WTC11 (cell line): ENCODE measurements around the gene TTN. TPM values are rescaled to one million over a fixed set of nuclear protein-coding genes. Genes with fewer than 3 reads are reported as not detected.

Experiments
- ATAC-seq: fragments of 200-7000 bp; cut with Tn5 transposase; 2 replicates; pipeline ENCODE4 v1.10.0; 2021; ENCODE audit warnings: mild to moderate bottlenecking, moderate library complexity
- CTCF ChIA-PET: fragments of 300-600 bp; sonication (Branson Sonifier 250); formaldehyde crosslinking; loops from one replicate; lab custom pipeline; 2021; ENCODE audit warnings: antibody characterized with exemption; lab: Charles Lee
- POLR2A ChIA-PET: fragments of 350-600 bp; sonication (Branson Sonifier 250); formaldehyde crosslinking; loops from one replicate; lab custom pipeline; 2021; ENCODE audit warnings: antibody characterized with exemption; lab: Charles Lee
- DNase-seq: peaks from one replicate; pipeline ENCODE4 v3.0.0; 2021; ENCODE audit warnings: low spot score
- H3K27ac Mint-ChIP-seq: 2 replicates; pipeline ENCODE4 v1.8.0; 2021; ENCODE audit warnings: mixed read lengths
- H3K27me3 Mint-ChIP-seq: 2 replicates; pipeline ENCODE4 v1.8.0; 2021; ENCODE audit warnings: low read depth, mild to moderate bottlenecking, moderate library complexity, mixed read lengths
- H3K36me3 Mint-ChIP-seq: 2 replicates; pipeline ENCODE4 v1.8.0; 2021; ENCODE audit warnings: mixed read lengths
- H3K4me1 Mint-ChIP-seq: 2 replicates; pipeline ENCODE4 v1.8.0; 2022; ENCODE audit warnings: mixed read lengths
- H3K4me3 Mint-ChIP-seq: 2 replicates; pipeline ENCODE4 v1.8.0; 2021; ENCODE audit warnings: mild to moderate bottlenecking, moderate library complexity, mixed read lengths
- H3K9me3 Mint-ChIP-seq: 2 replicates; pipeline ENCODE4 v1.8.0; 2021; ENCODE audit warnings: mixed read lengths
- AFF4 ChIP-seq: sonication (generic); formaldehyde crosslinking; IDR thresholded peaks from 2 replicates; pipeline ENCODE4 v1.8.1; 2023; ENCODE audit warnings: mild to moderate bottlenecking, missing genetic modification reagents, borderline replicate concordance
- ELF4 ChIP-seq: sonication (generic); formaldehyde crosslinking; IDR thresholded peaks from 2 replicates; pipeline ENCODE4 v1.8.1; 2022; ENCODE audit warnings: low read depth, mild to moderate bottlenecking, moderate library complexity, missing genetic modification reagents
- FOXP4 ChIP-seq: sonication (generic); formaldehyde crosslinking; IDR thresholded peaks from 2 replicates; pipeline ENCODE4 v1.8.0; 2022; ENCODE audit warnings: mild to moderate bottlenecking, missing genetic modification reagents
- GTF2I ChIP-seq: fragments of 250-450 bp; sonication (Bioruptor Pico); conservative IDR thresholded peaks from 2 replicates; pipeline ENCODE4 v1.4.0; 2021; ENCODE audit warnings: mild to moderate bottlenecking
- KAT7 ChIP-seq: sonication (generic); formaldehyde crosslinking; IDR thresholded peaks from 2 replicates; pipeline ENCODE4 v1.8.1; 2023; ENCODE audit warnings: missing genetic modification reagents, mild to moderate bottlenecking, borderline replicate concordance
- NR3C1 ChIP-seq: sonication (generic); formaldehyde crosslinking; conservative IDR thresholded peaks from 2 replicates; pipeline ENCODE4 v1.8.1; 2023; ENCODE audit warnings: low read depth, mild to moderate bottlenecking, missing genetic modification reagents
- RORB ChIP-seq: fragments of 250-450 bp; sonication (Bioruptor Pico); IDR thresholded peaks from 2 replicates; pipeline ENCODE4 v1.9.0; 2021; ENCODE audit warnings: mild to moderate bottlenecking
- ZNF232 ChIP-seq: sonication (generic); formaldehyde crosslinking; IDR thresholded peaks from 2 replicates; pipeline ENCODE4 v1.8.0; 2022; ENCODE audit warnings: mild to moderate bottlenecking, missing genetic modification reagents
- ZNF396 ChIP-seq: fragments of 250-450 bp; sonication (Bioruptor Pico); IDR thresholded peaks from 2 replicates; pipeline ENCODE4 v1.8.0; 2021; ENCODE audit warnings: mild to moderate bottlenecking, moderate library complexity, borderline replicate concordance
- total RNA-seq: library from RNA; stranded (reverse); gene quantifications from 3 replicates; pipeline ENCODE4 v1.2.3, GENCODE V29; 2021
- TF ChIP-seq, protein P1 (sequence below): sonication (generic); formaldehyde crosslinking; IDR thresholded peaks from 2 replicates; pipeline ENCODE4 v1.8.0; 2023; ENCODE audit warnings: missing genetic modification reagents, mild to moderate bottlenecking, borderline replicate concordance
- TF ChIP-seq, protein P2 (sequence below): fragments of 250-450 bp; sonication (Bioruptor Pico); IDR thresholded peaks from 2 replicates; pipeline ENCODE4 v1.9.0; 2021; ENCODE audit warnings: moderate library complexity, mild to moderate bottlenecking, inconsistent platforms, borderline replicate concordance
- TF ChIP-seq, protein P3 (sequence below): fragments of 250-450 bp; sonication (Bioruptor Pico); IDR thresholded peaks from 2 replicates; pipeline ENCODE4 v1.8.0; 2021; ENCODE audit warnings: mild to moderate bottlenecking

TTN gene
- total RNA-seq, 1 experiment from 2014 or later, result 4.7 TPM

GRCh38 chr2:178498137-178498536, 309.1 kb downstream of the TTN start:
- H3K9me3 Mint-ChIP-seq, result no peaks in the 10 kb centered on the region
- DNase-seq, result no peak
- ChIA-PET CTCF (no interaction called here), POLR2A (no interaction called here)
- TF ChIP-seq, protein P1, sequence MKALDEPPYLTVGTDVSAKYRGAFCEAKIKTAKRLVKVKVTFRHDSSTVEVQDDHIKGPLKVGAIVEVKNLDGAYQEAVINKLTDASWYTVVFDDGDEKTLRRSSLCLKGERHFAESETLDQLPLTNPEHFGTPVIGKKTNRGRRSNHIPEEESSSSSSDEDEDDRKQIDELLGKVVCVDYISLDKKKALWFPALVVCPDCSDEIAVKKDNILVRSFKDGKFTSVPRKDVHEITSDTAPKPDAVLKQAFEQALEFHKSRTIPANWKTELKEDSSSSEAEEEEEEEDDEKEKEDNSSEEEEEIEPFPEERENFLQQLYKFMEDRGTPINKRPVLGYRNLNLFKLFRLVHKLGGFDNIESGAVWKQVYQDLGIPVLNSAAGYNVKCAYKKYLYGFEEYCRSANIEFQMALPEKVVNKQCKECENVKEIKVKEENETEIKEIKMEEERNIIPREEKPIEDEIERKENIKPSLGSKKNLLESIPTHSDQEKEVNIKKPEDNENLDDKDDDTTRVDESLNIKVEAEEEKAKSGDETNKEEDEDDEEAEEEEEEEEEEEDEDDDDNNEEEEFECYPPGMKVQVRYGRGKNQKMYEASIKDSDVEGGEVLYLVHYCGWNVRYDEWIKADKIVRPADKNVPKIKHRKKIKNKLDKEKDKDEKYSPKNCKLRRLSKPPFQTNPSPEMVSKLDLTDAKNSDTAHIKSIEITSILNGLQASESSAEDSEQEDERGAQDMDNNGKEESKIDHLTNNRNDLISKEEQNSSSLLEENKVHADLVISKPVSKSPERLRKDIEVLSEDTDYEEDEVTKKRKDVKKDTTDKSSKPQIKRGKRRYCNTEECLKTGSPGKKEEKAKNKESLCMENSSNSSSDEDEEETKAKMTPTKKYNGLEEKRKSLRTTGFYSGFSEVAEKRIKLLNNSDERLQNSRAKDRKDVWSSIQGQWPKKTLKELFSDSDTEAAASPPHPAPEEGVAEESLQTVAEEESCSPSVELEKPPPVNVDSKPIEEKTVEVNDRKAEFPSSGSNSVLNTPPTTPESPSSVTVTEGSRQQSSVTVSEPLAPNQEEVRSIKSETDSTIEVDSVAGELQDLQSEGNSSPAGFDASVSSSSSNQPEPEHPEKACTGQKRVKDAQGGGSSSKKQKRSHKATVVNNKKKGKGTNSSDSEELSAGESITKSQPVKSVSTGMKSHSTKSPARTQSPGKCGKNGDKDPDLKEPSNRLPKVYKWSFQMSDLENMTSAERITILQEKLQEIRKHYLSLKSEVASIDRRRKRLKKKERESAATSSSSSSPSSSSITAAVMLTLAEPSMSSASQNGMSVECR, result no peak
- TF ChIP-seq, protein P2, sequence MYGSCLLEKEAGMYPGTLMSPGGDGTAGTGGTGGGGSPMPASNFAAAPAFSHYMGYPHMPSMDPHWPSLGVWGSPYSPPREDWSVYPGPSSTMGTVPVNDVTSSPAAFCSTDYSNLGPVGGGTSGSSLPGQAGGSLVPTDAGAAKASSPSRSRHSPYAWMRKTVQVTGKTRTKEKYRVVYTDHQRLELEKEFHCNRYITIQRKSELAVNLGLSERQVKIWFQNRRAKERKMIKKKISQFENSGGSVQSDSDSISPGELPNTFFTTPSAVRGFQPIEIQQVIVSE (CRISPR knock-in tag), result no peak
- no peak for TF ChIP-seq GTF2I (CRISPR knock-in tag)
- no peak for TF ChIP-seq ZNF396 (CRISPR knock-in tag)
- TF ChIP-seq KAT7 (CRISPR knock-in tag), result no peak
- TF ChIP-seq AFF4 (CRISPR knock-in tag), result no peak
- H3K4me1 Mint-ChIP-seq, result 0 out of 2 replicates have a peak, but pooled peaks cover 3% of the 10 kb centered on the region
- no peak for ATAC-seq
- no peak overlapping the region for H3K27ac Mint-ChIP-seq
- peaks cover 46% of the 10 kb centered on the region for H3K36me3 Mint-ChIP-seq
- H3K27me3 Mint-ChIP-seq, result no peaks in the 10 kb centered on the region
- no peak overlapping the region for H3K4me3 Mint-ChIP-seq

- DNase-seq (no peak), ATAC-seq (no peak)
- no peak overlapping the region for H3K4me3 Mint-ChIP-seq
- POLR2A ChIA-PET, result no interaction called here
- no peak overlapping the region for H3K27ac Mint-ChIP-seq
- H3K36me3 Mint-ChIP-seq, result peaks cover 37% of the 10 kb centered on the region
- no peaks in the 10 kb centered on the region for H3K27me3 Mint-ChIP-seq
- CTCF ChIA-PET, result interaction anchor here (1.1 kb wide), 1 partner anchor 26 kb away, joined by 3 read pairs; no protein-coding TSS in a partner anchor
- H3K4me1 Mint-ChIP-seq, result 0 out of 2 replicates have a peak, but pooled peaks cover 3% of the 10 kb centered on the region
- H3K9me3 Mint-ChIP-seq, result no peaks in the 10 kb centered on the region
- TF ChIP-seq ZNF232 (CRISPR knock-in tag) (no peak), RORB (no peak), ELF4 (no peak), AFF4 (CRISPR knock-in tag) (no peak), NR3C1 (CRISPR knock-in tag) (no peak), FOXP4 (CRISPR knock-in tag) (no peak)
- TF ChIP-seq, protein P1, result no peak
- TF ChIP-seq, protein P3, sequence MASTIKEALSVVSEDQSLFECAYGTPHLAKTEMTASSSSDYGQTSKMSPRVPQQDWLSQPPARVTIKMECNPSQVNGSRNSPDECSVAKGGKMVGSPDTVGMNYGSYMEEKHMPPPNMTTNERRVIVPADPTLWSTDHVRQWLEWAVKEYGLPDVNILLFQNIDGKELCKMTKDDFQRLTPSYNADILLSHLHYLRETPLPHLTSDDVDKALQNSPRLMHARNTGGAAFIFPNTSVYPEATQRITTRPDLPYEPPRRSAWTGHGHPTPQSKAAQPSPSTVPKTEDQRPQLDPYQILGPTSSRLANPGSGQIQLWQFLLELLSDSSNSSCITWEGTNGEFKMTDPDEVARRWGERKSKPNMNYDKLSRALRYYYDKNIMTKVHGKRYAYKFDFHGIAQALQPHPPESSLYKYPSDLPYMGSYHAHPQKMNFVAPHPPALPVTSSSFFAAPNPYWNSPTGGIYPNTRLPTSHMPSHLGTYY (CRISPR knock-in tag), result no peak
Measured at GRCh38 chr2:178496049-178496448, 311.2 kb downstream of the TTN start.
